Karpas-422 (cell line): ENCODE results near the gene SRPK2. TPM values are rescaled to one million over a fixed set of nuclear protein-coding genes. Genes with fewer than 3 reads are reported as not detected.

ENCODE experiments used
- DNase-seq: peaks from one replicate; pipeline ENCODE4 v3.0.0-alpha.2; 2015
- H2AFZ ChIP-seq: fragments of 200-600 bp; sonication (generic); 2 replicates; pipeline ENCODE4 v1.6.1; 2014; ENCODE audit warnings: antibody characterized with exemption, low read length, mixed read lengths
- H3K27ac ChIP-seq: fragments of 200-600 bp; sonication (generic); 2 replicates; pipeline ENCODE4 v1.5.1; 2014; ENCODE audit warnings: mild to moderate bottlenecking, low read length, moderate library complexity
- H3K27me3 ChIP-seq: fragments of 200-600 bp; sonication (generic); 2 replicates; pipeline ENCODE4 v1.6.1; 2014; ENCODE audit warnings: low read length, mixed read lengths
- H3K36me3 ChIP-seq: fragments of 200-600 bp; sonication (generic); 2 replicates; pipeline ENCODE4 v1.6.1; 2014; ENCODE audit warnings: low read length, mixed read lengths; ENCODE audit not compliant: insufficient read depth
- H3K4me1 ChIP-seq: fragments of 200-600 bp; sonication (generic); 2 replicates; pipeline ENCODE4 v1.6.1; 2014; ENCODE audit warnings: mild to moderate bottlenecking, low read length, mixed read lengths
- H3K4me2 ChIP-seq: fragments of 200-600 bp; sonication (generic); 2 replicates; pipeline ENCODE4 v1.6.1; 2014; ENCODE audit warnings: low read length, low read depth, mild to moderate bottlenecking; ENCODE audit not compliant: poor library complexity, severe bottlenecking
- H3K4me3 ChIP-seq: fragments of 200-600 bp; sonication (generic); 2 replicates; pipeline ENCODE4 v1.5.1; 2014; ENCODE audit warnings: mild to moderate bottlenecking, antibody characterized with exemption, low read length, mixed read lengths
- H3K79me2 ChIP-seq: fragments of 200-600 bp; sonication (generic); 2 replicates; pipeline ENCODE4 v1.6.1; 2014; ENCODE audit warnings: mild to moderate bottlenecking, low read length, mixed read lengths
- H3K9ac ChIP-seq: fragments of 200-600 bp; sonication (generic); 2 replicates; pipeline ENCODE4 v1.6.0; 2014; ENCODE audit warnings: low read length
- H3K9me2 ChIP-seq: fragments of 200-600 bp; sonication (generic), shearing (Covaris generic); replicated peaks from 2 replicates; pipeline ENCODE4 v1.6.0; 2014; ENCODE audit warnings: mild to moderate bottlenecking, low read length, moderate library complexity; ENCODE audit not compliant: insufficient read depth
- H3K9me3 ChIP-seq: fragments of 300-700, 200-600 bp; sonication (generic); 2 replicates; pipeline ENCODE4 v1.6.1; 2014; ENCODE audit warnings: low read length, mixed read lengths
- H4K20me1 ChIP-seq: fragments of 200-600 bp; sonication (generic); 2 replicates; pipeline ENCODE4 v1.6.1; 2014; ENCODE audit warnings: mild to moderate bottlenecking, antibody characterized with exemption, low read length, low read depth; ENCODE audit not compliant: insufficient read depth
- total RNA-seq: library from RNA; depleted of rRNA; stranded (reverse); fragments of >200 nt; shearing (Covaris generic); gene quantifications from 2 replicates; pipeline ENCODE4 v1.2.3, GENCODE V29; 2014; ENCODE audit warnings: low replicate concordance

Gene SRPK2
- total RNA-seq, 1 experiment from 2014 or later: 9.0 TPM

DNA sequence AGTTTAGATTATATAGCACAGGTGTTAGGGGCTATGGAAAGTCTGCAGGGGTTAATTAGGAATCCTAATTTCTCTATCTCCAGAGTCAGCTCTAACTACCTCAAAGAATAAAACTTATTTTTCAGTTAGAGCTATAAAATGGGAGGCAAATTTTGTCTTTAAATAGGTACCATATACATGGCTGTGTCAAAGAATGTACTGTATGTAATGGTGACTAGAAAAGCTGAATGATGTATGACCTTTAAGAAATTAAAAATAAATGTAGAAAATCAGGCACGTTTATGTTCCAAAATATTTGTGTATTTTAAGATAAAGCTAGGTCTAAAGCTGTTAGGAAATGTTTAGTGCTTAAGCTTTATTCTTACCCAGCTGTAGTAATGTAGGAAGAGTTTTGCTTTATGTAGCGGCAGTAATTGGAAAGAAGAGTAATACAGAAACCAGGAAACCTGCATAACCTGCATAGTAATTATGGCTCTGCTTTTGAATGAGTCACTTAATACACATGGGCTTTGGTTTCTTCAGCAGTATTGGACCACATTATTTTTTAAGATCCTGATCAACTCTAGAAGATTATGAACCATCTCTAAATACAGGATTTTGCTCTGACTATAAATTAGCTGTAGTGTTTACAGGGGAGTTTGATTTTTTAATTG, 289.7 kb downstream of the SRPK2 start:
- Histone ChIP-seq H3K4me1 (no peaks in the 10 kb centered on the region), H3K36me3 (peaks cover 44% of the 10 kb centered on the region), H3K4me3 (no peak overlapping the region), H3K9ac (no peak overlapping the region), H4K20me1 (no peaks in the 10 kb centered on the region), H3K4me2 (no peak overlapping the region), H2AFZ (no peak overlapping the region), H3K27me3 (no peaks in the 10 kb centered on the region), H3K9me2 (no peaks in the 10 kb centered on the region), H3K9me3 (no peaks in the 10 kb centered on the region), H3K27ac (no peak overlapping the region), H3K79me2 (peaks cover 48% of the 10 kb centered on the region)
- DNase-seq: no peak

DNA sequence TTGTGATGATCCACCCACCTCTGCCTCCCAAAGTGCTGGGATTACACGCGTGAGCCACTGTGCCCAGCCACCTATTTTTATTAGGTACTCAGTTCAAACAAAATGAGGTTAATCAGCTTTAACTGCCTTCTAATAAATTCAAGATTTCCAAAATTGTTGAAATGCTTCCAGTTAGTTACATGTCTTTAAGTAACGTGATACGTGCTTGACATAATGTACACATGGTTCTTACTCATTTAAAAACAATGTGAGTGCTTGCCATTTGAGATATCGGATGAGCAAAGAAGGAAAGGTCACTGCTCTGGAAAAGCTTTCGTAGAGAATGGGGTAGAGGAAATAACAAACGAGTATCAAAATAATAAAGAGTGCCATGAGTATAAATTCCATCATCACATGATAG, 291.1 kb downstream of the SRPK2 start:
- H3K9me2 ChIP-seq: no peaks in the 10 kb centered on the region
- H3K4me2 ChIP-seq: no peak overlapping the region
- no peaks in the 10 kb centered on the region for H4K20me1 ChIP-seq
- H3K4me1 ChIP-seq: no peaks in the 10 kb centered on the region
- H3K79me2 ChIP-seq: peaks cover 53% of the 10 kb centered on the region
- H3K9me3 ChIP-seq: no peaks in the 10 kb centered on the region
- H3K9ac ChIP-seq: no peak overlapping the region
- H3K27ac ChIP-seq: no peak overlapping the region
- H3K36me3 ChIP-seq: peaks cover 39% of the 10 kb centered on the region
- no peak for DNase-seq
- no peaks in the 10 kb centered on the region for H3K27me3 ChIP-seq
- no peak overlapping the region for H3K4me3 ChIP-seq
- no peak overlapping the region for H2AFZ ChIP-seq

DNA sequence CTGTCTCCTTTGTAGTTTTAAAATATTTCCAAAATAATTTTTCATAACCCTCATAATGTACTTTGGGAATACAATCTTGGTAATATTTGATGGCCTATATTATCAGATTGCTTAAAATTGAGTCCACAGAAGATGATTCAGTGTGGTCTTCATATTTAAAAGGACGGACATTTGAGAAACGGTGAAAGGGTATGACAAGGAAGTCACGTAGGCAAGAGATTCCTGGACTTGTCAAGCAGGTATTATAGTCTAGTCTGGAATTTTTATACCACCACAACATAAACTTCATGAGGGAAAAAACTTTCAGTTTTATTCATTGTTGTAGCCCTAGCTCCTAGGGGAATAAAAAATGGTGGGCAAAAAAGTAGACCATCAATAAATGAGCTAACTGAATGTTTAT, 292.4 kb downstream of the SRPK2 start:
- Histone ChIP-seq H3K79me2 (peaks cover 59% of the 10 kb centered on the region), H3K9me3 (no peaks in the 10 kb centered on the region), H2AFZ (no peak overlapping the region), H3K4me2 (no peak overlapping the region), H3K27ac (no peak overlapping the region), H3K9me2 (no peaks in the 10 kb centered on the region), H3K4me3 (no peak overlapping the region), H4K20me1 (no peaks in the 10 kb centered on the region), H3K4me1 (no peaks in the 10 kb centered on the region), H3K9ac (no peak overlapping the region), H3K36me3 (peaks cover 39% of the 10 kb centered on the region), H3K27me3 (no peaks in the 10 kb centered on the region)
- no peak for DNase-seq

DNA sequence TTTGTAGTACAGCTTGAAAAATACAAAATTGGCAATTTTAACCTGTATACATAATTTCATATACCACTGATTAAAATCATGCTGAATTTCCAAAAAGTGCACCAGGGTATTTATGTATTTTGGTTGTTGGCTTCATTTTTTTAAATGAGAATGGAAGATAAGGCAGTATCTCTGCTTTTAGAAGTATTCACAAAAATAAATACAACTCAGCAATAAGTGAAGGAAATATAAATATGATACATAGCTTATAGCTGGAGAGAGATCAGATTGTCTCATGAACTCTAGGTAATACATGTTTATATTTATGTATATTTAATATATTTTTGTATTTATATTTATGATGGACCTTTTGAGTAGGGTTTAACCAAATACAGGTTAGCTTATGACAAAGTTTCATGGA, 293.8 kb downstream of the SRPK2 start:
- DNase-seq: no peak
- Histone ChIP-seq H3K9me2 (no peaks in the 10 kb centered on the region), H3K4me1 (no peaks in the 10 kb centered on the region), H3K9me3 (no peaks in the 10 kb centered on the region), H2AFZ (no peak overlapping the region), H3K79me2 (peaks cover 68% of the 10 kb centered on the region), H3K27me3 (no peaks in the 10 kb centered on the region), H3K27ac (no peak overlapping the region), H3K36me3 (peaks cover 33% of the 10 kb centered on the region), H3K4me2 (no peak overlapping the region), H3K4me3 (no peak overlapping the region), H4K20me1 (no peaks in the 10 kb centered on the region), H3K9ac (no peak overlapping the region)

DNA sequence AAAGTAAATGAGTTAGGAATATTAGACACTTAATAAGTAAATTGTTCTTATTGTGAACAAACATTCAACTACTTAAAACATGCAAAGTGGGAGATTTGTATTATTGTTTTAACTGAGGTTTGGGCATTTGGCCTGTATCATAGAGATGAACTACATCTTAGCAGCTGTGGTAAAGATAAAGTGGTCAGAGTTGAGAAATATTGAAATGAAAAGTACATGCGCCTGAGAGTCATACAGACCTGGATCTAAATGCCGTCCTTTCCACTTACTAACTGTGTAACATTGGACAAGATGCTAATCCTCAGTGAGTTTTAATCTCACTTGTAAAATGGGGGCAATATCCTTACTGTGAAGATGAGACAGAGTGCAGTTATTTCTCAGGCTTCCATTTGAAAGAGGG, 300.3 kb downstream of the SRPK2 start:
- Histone ChIP-seq H3K27me3 (no peaks in the 10 kb centered on the region), H2AFZ (no peak overlapping the region), H3K79me2 (peaks cover 53% of the 10 kb centered on the region), H3K36me3 (peaks cover 29% of the 10 kb centered on the region), H4K20me1 (no peaks in the 10 kb centered on the region), H3K4me3 (no peak overlapping the region), H3K27ac (no peak overlapping the region), H3K4me2 (no peak overlapping the region), H3K9me3 (no peaks in the 10 kb centered on the region), H3K9me2 (no peaks in the 10 kb centered on the region), H3K9ac (no peak overlapping the region), H3K4me1 (no peaks in the 10 kb centered on the region)
- no peak for DNase-seq

DNA sequence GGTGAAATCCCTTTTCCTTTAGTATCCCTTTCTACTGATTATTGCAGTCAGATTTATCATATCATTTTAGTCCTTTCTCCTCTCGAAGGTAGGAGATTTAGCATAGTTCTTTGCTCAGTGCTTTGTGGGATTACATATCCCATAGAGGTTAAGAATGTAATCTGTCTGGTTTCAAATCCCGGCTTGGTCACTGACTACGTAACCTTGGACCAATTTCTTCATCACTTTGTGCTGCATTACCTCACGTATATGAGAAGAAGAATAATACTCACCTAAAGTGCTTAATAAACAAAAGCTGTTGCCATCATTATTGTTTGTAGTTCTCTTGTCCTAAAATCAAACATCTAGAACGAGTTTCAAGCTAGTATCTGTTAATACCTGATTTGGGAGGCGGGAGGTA, 300.7 kb downstream of the SRPK2 start:
- Histone ChIP-seq H2AFZ (no peak overlapping the region), H3K9me2 (no peaks in the 10 kb centered on the region), H3K36me3 (peaks cover 29% of the 10 kb centered on the region), H3K4me1 (no peaks in the 10 kb centered on the region), H3K4me2 (no peak overlapping the region), H3K9me3 (no peaks in the 10 kb centered on the region), H3K79me2 (peaks cover 54% of the 10 kb centered on the region), H3K4me3 (no peak overlapping the region), H3K9ac (no peak overlapping the region), H3K27me3 (no peaks in the 10 kb centered on the region), H4K20me1 (no peaks in the 10 kb centered on the region), H3K27ac (no peak overlapping the region)
- no peak for DNase-seq

DNA sequence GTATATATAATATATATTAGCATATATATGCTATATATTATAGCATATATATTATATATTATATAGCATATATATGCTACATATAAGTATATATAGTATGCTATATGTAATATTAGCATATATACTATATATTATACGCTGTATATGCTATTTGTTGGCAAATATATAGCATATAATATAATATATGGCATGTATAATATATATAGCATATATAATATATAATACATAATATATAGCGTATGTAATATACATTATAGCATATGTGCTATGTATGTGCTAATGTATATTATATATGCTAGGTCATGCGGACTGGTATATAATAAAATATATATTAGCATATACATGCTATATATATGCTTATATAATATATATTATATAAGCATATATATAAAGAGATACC, 301.9 kb downstream of the SRPK2 start:
- H3K9me2 ChIP-seq: no peaks in the 10 kb centered on the region
- H3K27me3 ChIP-seq: no peaks in the 10 kb centered on the region
- H4K20me1 ChIP-seq: no peaks in the 10 kb centered on the region
- no peak for DNase-seq
- no peaks in the 10 kb centered on the region for H3K9me3 ChIP-seq
- H3K4me1 ChIP-seq: no peaks in the 10 kb centered on the region
- H3K4me2 ChIP-seq: no peak overlapping the region
- H3K4me3 ChIP-seq: no peak overlapping the region
- H3K9ac ChIP-seq: no peak overlapping the region
- peaks cover 33% of the 10 kb centered on the region for H3K36me3 ChIP-seq
- no peak overlapping the region for H2AFZ ChIP-seq
- H3K27ac ChIP-seq: no peak overlapping the region
- H3K79me2 ChIP-seq: peaks cover 53% of the 10 kb centered on the region

DNA sequence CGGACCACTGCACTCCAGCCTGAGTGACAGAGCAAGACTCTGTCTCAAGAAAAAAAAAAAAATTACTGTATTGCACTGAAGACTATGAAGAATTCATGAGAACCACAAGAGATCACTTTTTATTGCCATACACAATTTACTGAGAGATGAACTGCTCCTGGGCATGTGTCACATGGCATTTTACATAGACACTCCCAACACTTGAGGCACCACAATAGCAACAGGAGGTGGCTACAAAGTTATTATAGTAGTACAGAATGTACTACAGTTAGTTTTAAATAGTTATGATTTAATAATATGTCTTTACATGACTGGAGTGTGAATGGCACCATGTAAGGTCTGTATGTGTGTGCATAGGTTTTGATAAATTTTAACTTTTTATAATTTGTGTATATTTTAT, 304.1 kb downstream of the SRPK2 start:
- no peak overlapping the region for H3K4me3 ChIP-seq
- H3K36me3 ChIP-seq: peaks cover 27% of the 10 kb centered on the region; the same call in 1 of the 2 replicates
- no peak for DNase-seq
- no peaks in the 10 kb centered on the region for H3K27me3 ChIP-seq
- no peak overlapping the region for H2AFZ ChIP-seq
- no peaks in the 10 kb centered on the region for H3K9me2 ChIP-seq
- H3K9me3 ChIP-seq: no peaks in the 10 kb centered on the region
- no peak overlapping the region for H3K4me2 ChIP-seq
- H3K4me1 ChIP-seq: no peaks in the 10 kb centered on the region
- no peaks in the 10 kb centered on the region for H4K20me1 ChIP-seq
- H3K9ac ChIP-seq: no peak overlapping the region
- peaks cover 39% of the 10 kb centered on the region for H3K79me2 ChIP-seq
- H3K27ac ChIP-seq: no peak overlapping the region
